Endometrial microvascular endothelial cells (primary cell): ENCODE results near the gene STAC2. TPM values are rescaled to one million over a fixed set of nuclear protein-coding genes. Genes with fewer than 3 reads are reported as not detected.

Experiments
- in situ Hi-C: cut with HindIII; loops from 2 replicates; pipeline ENCODE4 v1.10.0; 2017; ENCODE audit warnings: low sequenced_read_pairs, low pct_unique_long_range_greater_than_20kb; ENCODE audit errors: inconsistent ontology term
- total RNA-seq: library from RNA; depleted of rRNA; stranded (reverse); fragments of >200 nt; gene quantifications from one replicate; pipeline ENCODE4 v1.2.3, GENCODE V29; 2015; ENCODE audit errors: inconsistent ontology term

STAC2 gene
- total RNA-seq, 1 donor from 2014 or later: not detected

GRCh38 chr17:39235555-39236449 is 10.1 kb upstream of the STAC2 start:
- in situ Hi-C loops: no loop called here

- in situ Hi-C loops: no loop called here
Observed at GRCh38 chr17:39231591-39232551, 6.1 kb upstream of the STAC2 start.

DNA sequence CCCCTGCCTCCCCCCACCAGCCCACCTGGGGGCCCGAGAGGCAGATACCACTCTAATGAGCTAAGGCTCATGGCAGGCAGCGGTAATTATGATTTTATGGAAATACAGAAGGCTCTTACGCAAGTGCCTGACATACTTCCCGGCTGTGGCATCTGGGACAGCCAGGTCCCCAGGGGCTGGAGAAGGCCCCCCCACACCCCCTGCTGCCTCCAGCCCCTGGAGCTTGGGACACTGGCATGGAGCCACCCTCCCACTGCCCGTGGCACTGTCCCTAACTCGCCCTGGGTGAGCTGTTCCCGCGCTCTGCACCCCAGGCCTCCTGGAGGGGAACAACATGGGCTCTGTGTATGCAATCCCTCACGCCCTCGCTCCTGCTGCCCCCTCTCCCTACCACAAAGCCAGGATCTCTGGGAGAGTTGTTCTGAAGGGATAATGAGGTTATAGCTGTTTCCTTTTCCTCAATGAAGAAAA is 5.4 kb upstream of the STAC2 start:
- in situ Hi-C loops: no loop called here

- in situ Hi-C loops: no loop called here
Observed at GRCh38 chr17:39230361-39230760, 4.6 kb upstream of the STAC2 start.

- in situ Hi-C loops: no loop called here
Observed at GRCh38 chr17:39229274-39229913, 3.6 kb upstream of the STAC2 start.

DNA sequence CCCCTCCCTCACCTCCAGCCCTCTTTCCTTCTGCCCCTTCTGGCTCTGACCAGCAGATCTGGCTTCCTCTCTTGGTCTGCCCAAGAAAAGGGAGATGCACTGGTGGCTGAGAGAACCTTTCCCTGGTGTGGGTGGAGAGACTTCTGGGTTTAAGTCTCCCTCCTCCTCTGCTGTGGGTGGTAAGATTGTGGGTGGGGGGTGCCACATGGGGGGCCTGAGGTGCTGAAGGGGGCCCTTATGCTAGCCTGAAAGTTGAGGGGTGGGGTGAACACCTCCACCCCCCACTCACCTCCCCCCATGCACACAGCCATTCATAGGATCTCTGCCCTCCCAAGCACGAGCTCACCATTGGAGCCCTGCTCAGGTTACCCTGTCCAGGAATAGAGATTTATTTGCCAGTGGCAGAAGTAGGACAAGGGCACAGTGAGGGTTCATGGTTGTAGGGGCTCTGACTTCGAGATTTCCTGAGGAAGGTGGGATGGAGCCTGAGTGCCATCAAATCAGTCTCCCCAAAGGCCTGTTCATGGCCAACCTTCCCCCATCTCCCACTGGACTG is 1.7 kb upstream of the STAC2 start:
- in situ Hi-C loops: no loop called here

- in situ Hi-C loops: no loop called here
Observed at GRCh38 chr17:39225959-39226683, 376 bp upstream of the STAC2 start.

DNA sequence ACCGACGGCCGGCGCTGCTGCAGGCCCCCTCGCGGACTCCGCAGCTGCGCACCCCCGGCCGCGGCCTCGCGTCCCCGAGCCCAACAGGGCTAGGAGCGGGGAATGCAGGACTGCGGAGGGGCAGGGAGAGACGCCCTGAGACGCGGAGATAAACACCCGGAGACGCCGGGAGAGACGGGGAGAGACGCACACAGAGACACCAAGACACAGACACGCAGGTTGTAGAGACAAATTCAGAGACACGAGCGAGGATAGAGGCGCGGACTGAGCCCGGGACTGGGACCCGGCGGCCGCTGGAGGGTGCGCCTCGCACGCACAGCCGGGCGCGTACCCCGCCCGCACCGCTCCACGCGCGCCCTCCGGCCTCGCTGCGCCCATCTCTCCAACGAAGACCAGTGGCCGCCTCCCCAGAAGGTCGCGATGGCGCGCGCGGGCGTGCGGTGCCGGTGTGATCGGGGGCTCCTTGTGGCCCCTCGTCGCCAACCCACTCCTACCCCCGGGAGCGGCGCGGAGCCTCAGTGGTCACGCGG is 902 bp downstream of the STAC2 start:
- in situ Hi-C loops: no loop called here

DNA sequence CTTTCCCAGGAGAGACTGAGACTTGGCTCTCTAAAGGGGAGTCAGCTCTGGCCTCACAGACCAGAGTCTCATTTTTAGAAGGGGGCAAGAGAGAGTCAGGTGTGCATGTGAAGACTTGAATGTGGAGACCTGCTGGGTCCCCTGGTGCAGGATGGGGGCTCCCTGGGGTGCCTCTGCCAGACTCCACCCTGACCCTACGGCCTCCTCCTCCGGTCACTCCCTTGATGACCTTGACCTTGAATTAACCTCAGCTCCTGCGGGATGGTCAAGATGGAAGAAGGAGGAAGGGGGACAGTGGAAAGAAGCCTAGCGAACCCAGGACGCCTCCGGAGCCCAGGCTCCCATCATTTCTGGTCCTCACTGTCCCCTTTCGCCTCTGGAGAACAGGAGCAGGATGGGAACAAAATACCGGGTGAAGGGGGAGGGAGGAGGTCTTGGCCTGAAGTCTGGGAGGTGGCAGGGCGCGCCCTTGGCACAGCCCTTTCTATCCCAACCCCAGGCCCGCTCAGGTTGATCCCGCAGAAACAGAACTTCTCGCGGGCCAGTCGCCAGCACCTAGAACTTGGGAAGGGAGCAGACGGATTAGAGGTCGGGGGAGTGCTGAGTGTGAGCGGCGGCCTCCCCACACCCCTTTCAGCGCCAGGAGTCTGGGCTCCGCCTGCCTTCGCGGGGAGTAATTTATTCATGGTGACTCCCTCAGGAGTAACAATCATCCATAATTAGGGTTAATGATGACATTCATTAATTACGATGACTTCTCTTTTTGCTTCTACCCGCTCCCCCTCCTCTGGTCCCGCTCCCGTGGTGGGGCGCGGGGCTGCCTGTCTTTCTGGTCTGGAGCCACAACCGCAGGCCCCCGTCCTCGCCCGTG is 1.6 kb downstream of the STAC2 start:
- in situ Hi-C loops: no loop called here

- in situ Hi-C loops: no loop called here
Observed at GRCh38 chr17:39222866-39223834, 2.6 kb downstream of the STAC2 start.

DNA sequence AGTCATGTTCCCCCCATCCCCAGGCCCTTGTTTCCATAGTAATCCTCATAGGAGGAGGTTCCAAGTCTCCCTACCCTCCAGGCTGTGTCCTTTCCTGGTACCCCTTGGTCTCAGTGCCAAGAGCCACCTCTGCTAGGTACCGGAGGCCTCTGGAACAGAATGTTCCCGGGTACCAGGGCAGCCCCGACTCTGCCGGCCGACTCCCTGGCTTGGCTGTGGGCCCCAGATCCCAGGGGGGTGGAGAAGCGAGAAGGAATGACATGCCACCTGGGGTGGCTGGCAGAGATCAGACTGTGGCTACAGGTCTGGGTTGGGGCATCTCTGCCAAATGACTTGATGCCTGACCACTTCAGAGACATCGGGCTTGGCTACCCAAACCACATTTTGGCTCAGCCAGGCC is 3.6 kb downstream of the STAC2 start:
- in situ Hi-C loops: no loop called here

DNA sequence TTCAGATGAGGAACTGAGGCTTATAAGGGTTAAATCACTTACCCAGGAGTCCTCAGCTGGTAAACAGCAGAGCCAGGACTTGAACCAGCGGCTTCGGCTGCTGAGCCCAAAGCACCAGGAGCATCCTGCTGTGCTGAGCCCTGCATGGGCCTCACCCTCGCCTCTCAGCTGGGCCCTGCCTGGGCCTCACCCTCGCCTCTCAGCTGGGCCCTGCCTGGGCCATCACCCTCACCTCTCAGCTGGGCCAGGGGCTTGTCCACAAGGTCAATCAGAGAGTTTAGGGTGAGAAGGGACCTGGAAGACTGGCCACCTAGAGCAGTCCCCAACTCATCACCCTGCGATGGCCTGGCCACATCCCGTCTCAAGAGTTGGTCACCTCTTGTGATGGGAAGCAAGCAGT is 4.2 kb downstream of the STAC2 start:
- in situ Hi-C loops: no loop called here

DNA sequence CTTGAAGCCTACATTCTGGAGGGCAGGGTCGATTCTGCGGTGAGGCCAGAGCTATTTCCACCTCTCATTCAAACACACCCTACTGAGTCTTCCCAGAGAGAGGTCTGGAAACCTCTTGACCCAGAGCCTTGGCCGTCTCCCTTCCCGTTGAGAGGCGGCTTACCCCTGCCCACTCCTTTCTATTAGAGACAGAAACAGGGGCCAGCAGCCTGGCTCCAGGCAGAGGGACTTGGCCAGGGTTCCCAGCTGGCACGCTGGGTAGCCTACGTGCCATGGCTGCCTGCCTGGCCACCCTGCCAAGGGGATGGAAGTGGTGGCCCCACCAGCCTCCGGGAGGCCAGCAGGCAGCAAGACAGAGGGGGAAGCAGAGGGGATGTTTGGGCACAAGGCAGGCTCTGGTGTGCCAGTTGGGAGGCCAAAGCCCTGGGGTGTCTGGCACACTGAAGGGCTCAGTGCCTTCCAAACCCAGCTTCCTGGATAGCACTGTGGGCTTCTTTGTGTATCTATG is 6.0 kb downstream of the STAC2 start:
- in situ Hi-C loops: no loop called here

DNA sequence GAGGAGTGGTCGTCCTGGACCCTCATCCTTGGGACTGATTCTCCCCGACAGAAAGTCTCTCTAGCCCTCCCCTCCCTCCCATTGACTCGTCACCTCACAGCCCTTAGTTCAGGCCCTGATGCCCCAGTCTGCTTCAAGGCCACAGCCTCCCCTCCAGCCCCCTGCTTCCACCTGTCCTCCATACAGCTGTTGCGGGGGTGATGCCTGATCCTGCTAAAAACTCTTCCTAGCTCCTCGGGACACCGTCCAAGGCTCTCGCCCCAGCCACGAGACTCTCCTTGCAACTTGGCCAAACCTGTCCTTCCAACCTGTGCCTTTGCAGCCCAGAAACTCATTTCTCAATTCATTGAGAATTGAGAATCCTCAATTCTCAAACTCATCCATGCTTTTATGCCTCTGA is 6.8 kb downstream of the STAC2 start:
- in situ Hi-C loops: no loop called here

GRCh38 chr17:39217734-39218369 is 7.9 kb downstream of the STAC2 start:
- in situ Hi-C loops: no loop called here
